ENCODE data around the gene MAP2K1.
"Not testable (repeated sequence)": the region's sequence is repeated elsewhere in the genome, so short reads cannot be mapped to it uniquely, and the experiment has no call there.

The MAP2K1 gene

DNA sequence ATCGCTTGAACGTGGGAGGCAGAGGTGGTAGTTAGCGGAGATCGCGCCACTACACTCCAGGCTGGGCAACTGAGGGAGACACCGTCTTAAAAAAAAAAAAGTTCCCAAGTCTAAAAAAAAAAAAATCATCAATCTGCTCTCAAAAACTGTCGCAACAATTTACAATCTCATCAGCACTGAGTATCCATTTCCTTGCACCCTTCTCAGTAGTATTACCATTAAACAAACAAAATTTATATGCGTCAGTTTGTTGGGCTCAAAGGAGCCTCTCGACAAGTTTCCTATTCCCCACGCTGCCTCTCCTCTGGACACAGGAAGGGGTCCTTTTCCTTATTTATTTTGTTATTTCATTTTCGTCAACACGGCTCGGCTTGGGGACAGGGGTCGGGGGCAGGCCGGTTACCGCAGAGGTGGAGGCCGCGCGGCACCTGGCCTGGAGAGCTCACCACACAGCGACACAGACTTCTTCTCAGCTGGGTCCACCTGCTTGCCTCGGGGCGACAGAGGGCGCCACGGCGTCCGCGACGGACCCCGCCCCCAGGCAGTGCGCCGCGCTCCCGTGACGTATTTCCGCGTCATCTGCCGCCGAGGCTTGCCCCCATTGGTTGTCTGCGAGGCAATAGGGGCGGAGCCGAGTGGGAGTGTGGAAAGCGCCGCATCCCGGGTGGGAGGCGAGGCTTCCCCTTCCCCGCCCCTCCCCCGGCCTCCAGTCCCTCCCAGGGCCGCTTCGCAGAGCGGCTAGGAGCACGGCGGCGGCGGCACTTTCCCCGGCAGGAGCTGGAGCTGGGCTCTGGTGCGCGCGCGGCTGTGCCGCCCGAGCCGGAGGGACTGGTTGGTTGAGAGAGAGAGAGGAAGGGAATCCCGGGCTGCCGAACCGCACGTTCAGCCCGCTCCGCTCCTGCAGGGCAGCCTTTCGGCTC, at the start of gene MAP2K1:
TSS of gene MAP2K1 (plus strand) at position 709 of the 920 bp plus-strand sequence. CDS start 436 bp downstream, outside the sequence.
- peak; percentile 98 for DNase-seq (ENCODE audit: low spot score)

DNA sequence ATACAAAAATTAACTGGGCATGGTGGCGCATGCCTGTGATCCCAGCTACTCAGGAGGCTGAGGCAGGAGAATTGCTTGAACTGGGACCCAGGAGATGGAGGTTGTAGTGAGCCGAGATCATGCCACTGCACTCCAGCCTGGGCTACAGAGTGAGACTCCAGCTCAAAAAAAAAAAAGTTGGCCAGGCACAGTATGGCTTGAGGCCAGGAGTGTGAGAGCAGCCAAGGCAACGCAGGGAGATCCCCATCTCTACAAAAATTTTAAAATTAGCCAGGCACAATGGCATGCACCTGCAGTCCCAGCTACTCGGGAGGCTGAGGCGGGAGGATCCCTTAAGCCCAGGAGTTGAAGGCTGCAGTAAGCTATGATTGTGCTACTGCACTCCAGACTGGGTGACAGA, 38.2 kb upstream of the MAP2K1 start:
- DNase-seq (ENCODE audit: low spot score), result not testable (repeated sequence)

DNA sequence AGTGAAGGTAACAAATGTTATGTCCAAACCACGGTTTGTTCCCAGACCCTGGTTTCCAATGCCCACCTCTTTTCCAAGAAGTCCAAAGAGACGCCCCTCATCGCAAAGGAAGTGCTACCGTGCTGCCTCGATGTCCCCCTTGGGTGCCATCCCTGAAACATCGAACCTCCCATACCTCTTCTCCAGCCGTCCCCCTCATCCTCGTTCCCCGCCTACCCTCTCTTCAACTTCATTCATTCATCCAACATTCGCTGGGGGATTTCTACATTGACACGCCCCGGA, 30.7 kb upstream of the MAP2K1 start:
- DNase-seq (ENCODE audit: low spot score), result no peak

DNA sequence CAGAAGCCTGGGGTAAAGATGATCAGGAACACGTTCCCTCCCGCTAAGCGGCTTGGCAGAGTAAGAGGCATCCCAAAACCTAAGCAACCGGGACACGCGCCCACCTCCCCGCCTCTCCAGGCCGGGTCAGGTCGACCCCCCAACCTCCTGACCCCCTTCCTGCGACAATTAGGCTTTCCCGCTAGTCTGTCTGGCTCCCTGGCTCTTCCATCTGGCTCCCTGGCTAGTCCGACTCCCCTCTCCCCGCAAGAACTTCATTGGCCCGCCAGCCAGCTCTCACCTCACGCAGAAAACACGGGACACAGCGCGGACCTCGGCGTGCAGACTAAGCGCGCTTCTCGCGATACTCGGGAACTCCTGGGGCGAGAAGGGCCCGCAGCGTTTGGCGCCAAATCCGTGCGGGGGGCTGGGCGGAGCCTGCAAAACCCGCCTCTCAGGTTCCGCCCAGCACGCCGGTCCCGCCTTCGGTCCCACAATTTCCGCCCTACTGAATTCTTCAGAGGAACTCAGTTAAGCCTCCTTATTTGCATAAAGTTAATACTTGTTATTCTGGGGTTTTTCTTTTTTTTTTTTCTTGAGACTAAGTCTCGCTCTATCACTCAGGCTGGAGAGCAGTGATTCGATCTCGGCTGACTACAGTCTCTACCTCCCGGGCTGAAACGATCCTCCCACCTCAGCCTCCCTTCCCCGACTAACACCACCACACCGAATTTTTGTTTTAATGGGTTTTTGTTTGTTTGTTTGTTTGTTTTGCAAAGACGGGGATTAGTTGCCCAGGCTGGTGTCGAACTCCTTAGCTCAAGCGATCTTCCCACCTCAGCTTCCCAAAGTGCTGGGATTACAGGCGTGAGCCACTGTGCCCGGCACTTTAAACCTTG, 30.1 kb upstream of the MAP2K1 start, which contains the start of gene TIPIN:
TSS of gene TIPIN (minus strand) at position 327 of the 878 bp plus-strand sequence. CDS start 3,738 bp downstream, outside the sequence.
- peak; percentile 96 for DNase-seq (ENCODE audit: low spot score)

DNA sequence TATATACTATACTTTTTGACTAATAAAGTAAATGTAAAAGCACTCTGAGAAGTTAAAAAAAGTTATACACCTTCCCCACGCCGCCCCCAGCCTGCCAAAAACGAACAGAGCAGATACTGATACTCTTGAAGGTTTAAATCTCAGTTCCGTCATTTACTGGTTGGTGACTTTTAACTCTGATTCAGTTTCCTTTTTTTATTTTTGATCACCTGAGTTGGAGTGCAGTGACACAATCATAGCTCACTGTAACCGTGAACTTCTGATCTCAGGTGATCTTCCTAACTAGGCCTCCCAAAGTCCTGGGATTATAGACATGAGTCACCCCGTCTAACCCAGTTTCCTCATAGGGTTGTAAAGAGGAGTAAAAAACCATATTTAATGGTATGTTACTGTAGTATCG, 27.0 kb upstream of the MAP2K1 start:
- no peak for DNase-seq (ENCODE audit: low spot score)

DNA sequence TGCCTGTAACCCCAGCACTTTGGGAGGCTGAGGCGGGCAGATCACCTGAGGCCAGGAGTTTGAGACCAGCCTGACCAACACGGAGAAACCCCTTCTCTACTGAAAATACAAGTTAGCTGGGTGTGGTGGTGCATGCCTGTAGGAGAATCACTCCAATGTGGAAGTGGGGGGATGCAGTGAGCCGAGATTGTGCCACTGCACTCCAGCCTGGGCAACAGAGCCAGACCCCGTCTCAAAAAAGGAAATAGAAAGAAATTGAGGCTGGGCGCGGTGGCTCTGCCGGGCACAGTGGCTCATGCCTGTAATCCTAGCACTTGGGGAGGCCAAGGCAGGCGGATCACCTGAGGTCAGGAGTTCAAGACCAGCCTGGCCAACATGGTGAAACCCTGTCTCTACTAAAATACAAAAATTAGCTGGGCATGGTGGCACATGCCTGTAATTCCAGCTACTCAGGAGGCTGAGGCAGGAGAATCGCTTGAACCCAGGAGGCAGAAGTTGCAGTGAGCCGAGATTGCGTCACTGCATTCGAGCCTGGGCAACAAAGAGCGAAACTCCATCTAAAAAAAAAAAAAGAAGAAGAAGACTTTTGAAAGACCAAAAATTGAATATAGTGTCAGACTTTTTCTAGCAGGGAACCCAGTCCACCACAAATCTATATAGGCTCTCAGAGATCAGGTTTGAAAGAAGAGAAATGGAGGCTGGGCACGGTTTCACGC, 24.8 kb upstream of the MAP2K1 start:
- DNase-seq (ENCODE audit: low spot score), result not testable (repeated sequence)

DNA sequence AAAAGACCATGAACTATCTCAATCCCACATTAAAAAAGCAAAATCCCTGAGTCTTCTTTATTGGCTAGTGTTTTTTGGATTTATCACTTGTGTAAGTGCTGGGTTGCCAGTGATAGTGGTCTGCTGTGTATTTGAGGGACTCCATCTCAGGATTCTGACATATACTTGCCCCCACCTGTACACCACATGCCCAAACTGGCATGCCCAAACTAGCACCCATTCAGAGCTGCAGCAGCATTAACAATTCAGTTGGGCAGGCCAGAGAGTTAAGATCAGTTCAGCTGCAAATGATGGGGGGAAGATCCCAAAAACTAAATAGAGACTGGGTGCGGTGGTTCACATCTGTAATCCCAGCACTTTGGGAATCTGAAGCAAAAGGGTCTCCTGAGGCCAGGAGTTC, 23.9 kb upstream of the MAP2K1 start:
- DNase-seq (ENCODE audit: low spot score), result no peak

DNA sequence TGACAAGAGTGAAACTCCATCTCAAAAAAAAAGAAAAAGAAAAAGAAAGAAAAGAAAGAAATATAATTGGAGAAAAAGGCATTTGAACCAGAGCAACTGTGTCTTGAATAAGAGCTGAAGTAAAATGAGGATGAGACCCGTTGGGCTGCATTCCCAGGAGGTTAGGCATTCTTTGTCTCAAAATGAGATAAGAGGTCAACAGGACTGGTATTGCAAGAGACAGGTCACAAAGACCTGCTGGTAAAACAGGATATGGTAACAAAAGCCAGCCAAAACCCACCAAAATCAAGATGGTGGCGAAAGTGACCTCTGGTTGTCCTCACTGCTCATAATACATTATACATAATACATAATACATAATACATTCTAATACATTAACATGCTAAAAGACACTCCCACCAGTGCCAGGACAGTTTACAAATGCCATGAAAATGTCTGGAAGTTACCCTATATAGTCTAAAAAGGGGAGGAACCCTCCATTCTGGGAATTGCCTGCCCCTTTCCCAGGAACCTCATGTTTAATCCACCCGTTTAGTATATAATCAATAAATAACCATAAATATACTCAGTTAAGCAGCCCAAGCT, 21.7 kb upstream of the MAP2K1 start:
- no peak for DNase-seq (ENCODE audit: low spot score)

DNA sequence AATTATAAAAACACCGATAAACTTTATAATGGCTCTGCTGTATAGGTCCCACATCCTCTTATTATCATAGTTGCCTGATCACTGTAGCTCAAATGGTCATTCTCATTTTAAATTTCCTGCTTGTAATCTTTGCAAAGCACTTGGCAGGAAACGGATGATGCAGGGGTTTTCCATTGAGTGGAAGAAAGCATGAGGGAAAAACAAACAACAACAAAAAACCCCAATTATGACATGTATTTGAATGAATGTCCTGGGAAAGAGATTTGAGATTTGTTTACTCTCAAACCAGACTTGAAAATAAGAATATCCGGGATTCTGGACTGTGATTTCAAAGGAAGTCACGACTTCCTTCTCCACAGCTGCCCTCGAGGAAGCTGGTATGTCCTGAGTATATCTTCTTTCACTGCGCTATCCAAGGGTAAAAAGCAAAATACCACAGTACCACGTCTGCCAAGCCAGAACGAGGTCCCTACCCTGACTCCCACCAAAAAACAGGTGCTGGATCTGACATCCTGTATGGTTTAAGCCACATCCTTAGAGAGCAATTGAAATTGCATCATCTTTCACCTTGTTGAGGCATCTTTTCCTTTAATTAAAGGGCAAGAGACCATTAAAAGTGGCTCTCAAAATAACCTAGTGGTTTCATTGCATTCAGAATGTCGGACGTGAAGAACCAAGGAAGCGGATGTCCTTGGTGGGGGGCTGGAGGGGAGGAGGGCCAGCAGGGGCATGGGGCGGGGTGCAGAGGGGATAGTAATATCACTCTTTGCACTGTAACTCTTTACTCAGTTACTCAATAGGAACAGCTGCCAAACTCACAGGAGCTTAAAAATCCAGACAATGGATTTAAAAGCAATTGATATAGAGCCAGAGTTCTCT, 16.7 kb upstream of the MAP2K1 start:
- DNase-seq (ENCODE audit: low spot score), result peak; percentile 25

DNA sequence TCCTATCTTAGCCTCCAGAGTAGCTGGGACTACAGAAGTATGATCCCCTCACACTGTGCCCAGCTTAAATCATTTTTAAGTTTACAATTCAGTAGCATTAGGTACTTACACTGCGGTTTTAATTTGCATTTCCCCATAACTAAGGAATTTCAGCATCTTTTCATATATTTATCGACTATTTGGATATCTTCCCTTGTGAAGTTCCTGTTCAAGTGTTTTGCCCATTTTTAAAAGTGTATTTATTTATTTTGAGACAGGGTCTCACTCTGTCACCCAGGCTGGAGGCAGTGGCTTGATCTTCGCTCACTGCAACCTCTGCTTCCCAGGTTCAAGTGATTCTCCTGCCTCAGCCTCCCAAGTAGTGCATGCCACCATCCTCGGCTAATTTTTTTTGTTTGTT, 12.5 kb upstream of the MAP2K1 start:
- no peak for DNase-seq (ENCODE audit: low spot score)

DNA sequence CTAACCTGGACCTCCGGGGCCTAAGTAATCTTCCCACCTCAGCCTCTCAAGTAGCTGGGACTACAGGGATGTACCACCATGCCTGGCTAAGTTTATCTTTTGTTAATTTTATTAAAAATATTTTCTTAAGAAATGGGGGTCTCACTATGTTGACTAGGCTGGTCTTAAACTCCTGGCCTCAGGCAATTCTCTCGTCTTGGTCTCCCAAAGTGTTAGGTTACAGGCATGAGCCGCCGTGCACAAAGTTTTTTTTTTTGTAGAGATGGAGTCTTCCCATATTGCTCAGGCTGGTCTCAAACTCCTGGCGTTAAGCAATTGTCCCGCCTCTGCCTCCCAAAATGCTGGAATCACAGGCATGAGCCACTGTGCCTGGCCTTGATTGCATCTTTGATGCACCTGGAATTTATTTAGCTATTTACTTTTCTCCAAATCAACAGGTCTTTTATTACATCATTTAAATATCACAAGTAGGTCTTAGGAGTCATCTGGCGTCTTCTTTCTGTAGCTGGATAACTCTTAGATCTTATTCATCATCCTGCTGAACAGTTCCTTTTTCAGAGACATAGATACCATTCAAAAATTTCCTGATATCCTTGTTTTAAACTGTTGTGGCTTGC, 7.8 kb upstream of the MAP2K1 start:
- DNase-seq (ENCODE audit: low spot score), result no peak

DNA sequence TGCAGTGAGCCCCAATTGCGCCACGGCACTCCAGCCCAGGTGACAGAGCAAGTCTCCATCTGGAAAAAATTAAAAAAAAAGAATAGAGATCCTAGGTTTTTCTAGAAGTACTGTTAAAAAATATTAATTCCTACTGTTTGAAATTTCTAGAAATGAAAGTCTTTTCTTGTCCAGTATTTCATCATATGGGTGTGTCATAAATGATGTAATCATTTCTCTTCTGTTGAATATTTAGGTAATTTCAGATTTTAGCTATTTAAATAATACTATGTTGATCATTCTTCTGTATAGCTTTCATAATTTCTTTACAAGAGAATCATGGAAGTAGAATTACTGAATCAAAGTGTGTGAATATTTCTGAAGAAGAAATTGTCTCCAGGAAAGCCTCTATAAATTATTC, 5.3 kb upstream of the MAP2K1 start:
- not testable (repeated sequence) for DNase-seq (ENCODE audit: low spot score)

DNA sequence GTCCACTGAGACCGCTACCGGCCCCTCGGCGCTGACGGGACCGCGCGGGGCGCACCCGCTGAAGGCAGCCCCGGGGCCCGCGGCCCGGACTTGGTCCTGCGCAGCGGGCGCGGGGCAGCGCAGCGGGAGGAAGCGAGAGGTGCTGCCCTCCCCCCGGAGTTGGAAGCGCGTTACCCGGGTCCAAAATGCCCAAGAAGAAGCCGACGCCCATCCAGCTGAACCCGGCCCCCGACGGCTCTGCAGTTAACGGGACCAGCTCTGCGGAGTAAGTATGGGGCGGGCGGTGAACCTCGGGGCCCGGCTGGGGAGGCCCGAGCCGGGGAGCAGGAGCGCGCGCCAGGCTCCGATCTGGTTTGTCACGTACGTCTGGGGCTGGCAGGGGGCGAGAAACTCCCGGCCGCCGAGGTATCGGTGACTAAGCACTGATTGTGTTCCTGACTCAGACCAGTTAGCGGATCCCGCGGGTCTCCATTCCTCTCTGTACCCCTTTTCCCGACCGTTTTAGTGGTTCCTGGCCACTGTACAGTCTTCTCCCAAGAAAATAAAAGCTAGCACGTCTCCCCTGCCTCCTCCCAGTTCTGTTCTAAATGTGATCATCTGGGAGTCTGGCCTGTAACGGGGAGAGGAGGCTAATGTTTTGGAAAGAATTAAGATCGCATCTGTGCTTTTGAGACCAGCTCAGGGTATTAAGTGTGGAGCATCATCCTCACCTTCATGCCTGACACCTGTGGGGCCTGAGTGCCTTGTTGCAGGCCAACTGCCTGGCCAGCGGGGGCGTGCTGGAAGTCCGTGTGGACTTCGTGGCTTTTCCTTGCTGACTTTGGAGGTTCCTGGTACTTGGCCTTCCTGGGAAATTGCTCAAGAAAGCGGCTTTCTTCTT, 691 bp downstream of the MAP2K1 start:
- DNase-seq (ENCODE audit: low spot score), result peak; percentile 54

DNA sequence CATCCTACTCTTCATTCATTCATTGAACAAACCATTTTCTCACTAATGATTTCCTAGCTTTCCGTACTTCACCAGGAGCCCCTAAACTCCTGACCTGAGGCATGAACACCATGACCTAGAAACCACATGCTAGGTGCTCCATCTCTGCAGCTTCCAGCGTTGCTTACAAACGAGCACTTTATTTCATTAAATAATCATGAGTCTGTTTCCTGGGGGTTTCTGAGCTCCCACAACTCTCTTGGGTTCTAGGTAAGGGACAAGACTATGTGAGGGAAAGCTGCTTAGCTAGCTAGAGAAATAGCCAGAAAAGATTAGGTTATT, 1.3 kb downstream of the MAP2K1 start:
- no peak for DNase-seq (ENCODE audit: low spot score)

DNA sequence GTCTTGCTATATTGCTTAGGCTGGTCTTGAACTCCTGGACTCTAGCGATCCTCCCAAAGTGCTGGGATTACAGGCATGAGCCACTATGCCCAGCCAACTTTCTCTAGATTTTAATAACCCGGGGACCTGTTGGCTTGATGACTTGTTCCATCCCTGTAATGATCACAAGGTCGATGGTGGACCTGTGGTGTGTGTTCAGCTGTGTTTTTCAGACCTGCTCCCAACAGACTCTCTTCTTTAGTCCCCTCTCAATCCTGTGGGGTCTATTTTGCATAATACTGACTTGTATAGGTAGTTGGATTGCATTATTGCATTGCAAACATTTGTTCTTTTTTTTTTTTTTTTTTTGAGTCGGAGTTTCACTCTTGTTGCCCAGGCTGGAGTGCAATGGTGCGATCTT, 1.9 kb downstream of the MAP2K1 start:
- DNase-seq (ENCODE audit: low spot score), result no peak

DNA sequence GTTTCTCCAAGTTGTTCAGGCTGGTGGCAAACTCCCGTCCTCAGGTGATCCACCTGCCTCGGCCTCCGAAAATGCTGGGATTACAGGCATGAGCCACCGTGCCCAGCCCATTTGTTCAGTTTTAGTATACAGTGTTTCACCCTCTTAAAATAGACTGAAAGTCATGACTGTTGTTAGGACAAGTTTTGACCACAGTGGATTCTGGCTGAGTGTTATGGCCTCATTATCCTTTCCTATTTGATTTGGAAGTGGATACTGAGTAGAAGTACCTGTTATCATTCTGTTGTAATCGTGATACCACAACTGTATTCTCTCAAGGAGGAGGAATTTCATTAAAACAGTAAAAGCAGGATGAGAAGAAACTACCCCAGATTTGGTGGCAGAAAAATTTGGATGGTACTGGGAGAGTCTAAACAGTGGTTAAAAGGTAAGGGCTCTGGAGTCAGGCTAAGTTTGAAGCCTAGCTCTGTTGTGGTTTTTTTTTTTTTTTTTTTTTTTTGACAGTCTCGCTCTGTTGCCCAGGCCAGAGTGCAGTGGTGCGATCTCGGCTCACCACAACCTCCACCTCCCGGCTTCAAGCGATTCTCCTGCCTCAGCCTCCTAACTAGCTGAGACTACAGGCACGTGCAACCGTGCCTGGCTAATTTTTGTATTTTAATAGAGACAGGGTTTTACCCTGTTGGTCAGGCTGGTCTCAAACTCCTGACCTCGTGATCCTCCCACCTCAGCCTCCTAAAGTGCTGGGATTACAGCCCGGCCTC, 2.6 kb downstream of the MAP2K1 start:
- no peak for DNase-seq (ENCODE audit: low spot score)

DNA sequence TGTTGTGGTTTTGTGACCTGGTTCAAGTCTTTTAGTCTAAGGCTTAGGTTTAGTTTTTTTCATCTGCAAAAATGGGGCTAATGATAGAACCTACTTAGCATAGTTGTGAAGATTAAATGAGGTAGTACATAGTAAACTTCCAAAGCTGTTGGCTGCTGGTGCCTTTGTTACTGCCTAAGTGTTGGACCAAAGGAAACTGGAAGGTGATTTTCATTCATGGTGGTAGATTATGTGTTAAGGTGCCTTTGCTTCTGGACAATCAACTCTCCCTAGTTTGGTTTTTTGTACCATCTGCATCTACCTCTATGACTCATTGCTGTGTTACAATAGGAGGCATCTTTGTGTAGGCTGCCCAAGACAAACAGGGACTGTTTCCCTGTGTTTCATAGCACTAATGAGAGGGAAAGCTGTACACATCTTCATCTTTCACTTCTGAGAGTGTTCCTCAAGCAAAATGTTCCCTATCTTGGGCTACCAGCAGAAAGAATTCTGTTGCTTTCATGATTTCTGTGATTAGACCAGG, 3.2 kb downstream of the MAP2K1 start:
- DNase-seq (ENCODE audit: low spot score), result no peak

DNA sequence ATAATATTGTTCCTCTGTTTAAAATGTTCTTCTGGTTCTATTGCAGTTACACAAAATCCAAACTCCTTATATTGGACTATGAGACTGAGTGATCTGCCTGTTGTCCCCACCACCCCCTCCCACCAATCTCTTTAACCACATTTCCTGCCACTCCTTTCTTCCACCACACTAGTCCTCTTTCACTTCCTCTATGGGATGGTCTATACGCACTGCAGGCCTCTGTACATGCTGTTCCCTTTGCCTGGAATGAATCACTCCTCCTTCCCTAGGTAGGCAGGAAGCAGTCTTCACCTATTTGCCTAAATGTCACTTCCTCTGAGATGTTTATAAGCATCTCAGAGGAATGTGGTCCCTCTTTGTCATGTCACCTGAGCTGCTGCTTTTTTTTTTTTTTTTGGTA, 4.0 kb downstream of the MAP2K1 start:
- peak; percentile 44 for DNase-seq (ENCODE audit: low spot score)

DNA sequence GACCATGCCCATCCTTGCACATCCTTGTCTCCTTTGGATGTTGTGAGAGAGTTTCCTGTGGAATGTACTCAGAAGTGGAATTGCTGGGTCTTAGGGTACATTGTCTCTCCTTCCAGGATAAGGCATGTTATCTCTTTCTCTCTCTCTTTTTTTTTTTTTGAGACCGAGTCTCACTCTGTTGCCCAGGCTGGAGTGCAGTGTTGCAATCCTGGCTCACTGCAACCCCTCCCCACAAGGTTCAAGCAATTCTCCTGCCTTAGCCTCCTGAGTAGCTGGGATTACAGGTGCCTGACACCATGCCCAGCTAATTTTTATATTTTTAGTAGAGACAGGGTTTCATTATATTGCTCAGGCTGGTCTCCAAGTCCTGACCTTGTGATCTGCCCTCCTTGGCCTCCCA, 6.3 kb downstream of the MAP2K1 start:
- DNase-seq (ENCODE audit: low spot score), result not testable (repeated sequence)

Measured in CD4-positive, alpha-beta T cell treated with Interleukin-6 at 100 ng/mL for 8 hours (primary cell).